Activated CD4-positive, alpha-beta T cell treated with anti-CD3 and anti-CD28 coated beads, Interleukin-2, amount 50 U/mL, for 24 hours (primary cell): Measurements from ENCODE around the gene NUDCD2.

Experiments used
- DNase-seq, 2 donors: peaks; one replicate each; pipeline ENCODE4 v3.0.0-alpha.2; 2020; ENCODE audit warnings: low read depth in 1 of 2, low spot score in 1 of 2

NUDCD2 gene

GRCh38 chr5:163459819-163460561 lies at the start of gene NUDCD2:
Gene NUDCD2, minus strand, starts transcription at chr5:163460102. Its CDS starts 52 bp downstream, at chr5:163460050.
- peak; percentile 94 to 95 for DNase-seq

DNA sequence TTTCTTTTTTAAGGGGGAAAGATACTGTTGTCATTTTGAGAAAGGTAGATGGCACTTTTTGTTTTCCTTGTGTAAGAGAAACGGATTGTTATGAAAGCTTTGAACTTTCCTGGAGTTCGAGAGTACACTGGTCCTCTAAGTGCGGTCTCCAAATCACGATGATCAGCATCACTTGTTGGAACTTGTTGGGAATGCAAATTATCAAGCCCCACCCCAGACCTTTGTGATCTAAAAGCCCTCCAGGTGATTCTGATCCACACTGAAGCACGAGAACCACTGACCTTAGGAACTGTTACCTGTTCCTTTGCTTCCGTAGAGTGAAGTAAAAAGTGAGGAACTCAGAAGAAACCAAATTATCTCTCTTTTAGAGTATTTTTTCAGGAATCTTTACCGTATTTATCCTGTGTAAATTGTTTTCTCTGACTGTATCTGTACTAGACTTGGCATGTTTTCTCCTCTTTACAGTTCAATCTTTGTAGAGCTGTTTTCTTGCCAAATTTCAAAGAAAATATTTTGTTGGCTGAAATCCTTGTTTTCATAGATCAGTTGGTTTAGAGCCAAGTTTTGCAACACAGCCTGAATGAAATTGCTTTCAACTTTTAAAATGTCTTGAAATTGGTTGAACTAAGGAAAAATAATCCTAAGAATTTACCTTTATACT lies 49.5 kb upstream of the NUDCD2 start:
- peak in 1 of 2 donors; percentile 5 for DNase-seq

GRCh38 chr5:163508753-163509152 lies 48.9 kb upstream of the NUDCD2 start:
- DNase-seq = no peak

DNA sequence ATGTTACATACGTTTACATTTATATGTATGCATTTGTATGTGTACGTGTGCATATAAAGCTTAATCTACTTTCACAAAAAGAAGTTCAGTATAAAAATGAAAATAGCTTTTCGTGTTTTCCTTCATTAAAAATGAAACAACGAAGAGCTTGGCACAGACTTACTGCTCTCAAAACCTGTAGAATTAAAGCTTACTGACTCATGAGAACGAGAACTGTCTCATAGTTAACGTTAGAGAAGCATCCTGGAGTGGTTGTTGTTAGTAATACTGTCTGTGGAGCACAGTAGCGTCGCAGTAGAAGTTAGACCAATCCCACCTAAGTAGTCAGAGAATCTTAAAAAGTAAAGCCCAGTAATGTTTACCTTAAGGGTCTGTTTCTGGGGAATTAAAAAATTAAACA lies 46.8 kb upstream of the NUDCD2 start:
- DNase-seq = peak in 1 of 2 donors; percentile 32

DNA sequence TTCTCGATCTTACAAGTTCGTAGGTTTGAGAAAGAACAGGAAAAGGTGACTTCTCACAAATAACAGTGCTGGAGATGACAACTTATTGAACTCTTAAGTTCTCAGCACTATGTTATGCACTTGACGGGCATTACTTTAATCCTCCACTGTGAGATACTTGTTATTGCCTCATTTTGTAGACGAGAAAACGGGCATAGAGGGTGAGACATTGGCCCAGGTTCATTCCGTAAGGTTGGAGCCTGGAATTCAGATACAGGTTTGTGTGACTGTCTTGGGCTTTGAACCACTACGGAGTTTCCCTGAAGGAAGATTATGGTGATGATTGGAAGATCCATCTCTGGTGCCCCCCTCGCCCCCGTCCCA lies 46.2 kb upstream of the NUDCD2 start:
- DNase-seq = no peak

GRCh38 chr5:163505368-163506094 lies 45.6 kb upstream of the NUDCD2 start, which contains the start of gene MAT2B:
Gene MAT2B, plus strand, starts transcription at chr5:163505619. Its CDS starts 68 bp downstream, at chr5:163505687.
- DNase-seq = peak; percentile 89 to 92

DNA sequence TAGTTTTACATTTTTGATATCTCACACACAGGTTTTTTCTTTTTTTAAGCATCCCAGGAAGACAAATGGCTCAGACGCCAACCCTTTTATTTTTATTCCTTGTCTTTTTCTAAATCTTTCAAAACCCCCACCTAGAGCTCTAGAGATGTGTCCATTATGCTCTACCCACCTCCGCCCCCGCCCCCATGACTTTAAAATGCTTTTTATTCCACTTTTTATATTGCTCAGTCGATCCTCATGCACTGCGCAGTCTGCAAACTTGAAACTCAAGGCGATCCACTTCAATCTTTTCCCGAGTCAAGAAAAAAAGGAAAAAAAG lies 45.1 kb upstream of the NUDCD2 start:
- peak in 1 of 2 donors; percentile 6 for DNase-seq

- DNase-seq = peak; percentile 19 to 39
Measured at GRCh38 chr5:163504079-163504931, 44.4 kb upstream of the NUDCD2 start.

- peak in 1 of 2 donors; percentile 33 for DNase-seq
Measured at GRCh38 chr5:163503106-163504078, 43.5 kb upstream of the NUDCD2 start.

DNA sequence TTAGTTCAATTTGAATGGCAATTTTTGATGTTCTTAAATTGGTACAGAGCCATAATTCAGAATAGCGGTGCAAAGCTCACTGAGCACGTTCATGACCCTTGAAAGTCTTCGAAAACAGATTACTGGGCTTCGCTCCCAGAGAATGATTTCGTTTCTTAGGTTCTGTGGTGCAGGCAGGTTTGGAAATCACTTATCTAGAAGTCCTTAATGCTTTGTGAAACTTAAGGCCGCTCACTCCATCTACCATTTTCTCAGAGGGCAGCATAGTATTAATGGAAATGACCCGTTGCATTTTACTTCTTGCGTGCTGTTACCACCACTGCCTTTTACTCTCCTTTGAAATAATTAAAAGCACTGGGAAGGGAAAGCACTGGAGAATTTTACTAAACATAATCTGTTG lies 42.6 kb upstream of the NUDCD2 start:
- DNase-seq = no peak

DNA sequence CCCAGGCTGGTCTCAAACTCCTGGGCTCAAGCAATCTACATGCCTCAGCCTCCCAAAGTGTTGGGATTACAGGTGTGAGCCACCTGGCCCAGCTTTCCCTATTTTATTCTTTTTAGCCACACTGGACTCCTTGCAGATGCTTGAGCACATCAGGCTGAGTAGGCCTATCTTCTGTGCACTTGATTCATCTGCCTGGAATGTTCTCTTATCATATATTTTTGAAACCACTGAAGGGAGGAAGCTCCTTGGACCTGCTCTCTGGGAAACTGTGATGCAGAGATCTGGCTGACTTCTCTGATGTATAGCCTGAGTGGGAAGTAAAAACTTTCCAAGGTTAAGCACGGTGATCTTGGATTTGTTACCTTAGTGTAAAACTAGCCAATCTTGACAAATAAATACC lies 39.0 kb upstream of the NUDCD2 start:
- no peak for DNase-seq

- DNase-seq = no peak
Measured at GRCh38 chr5:163497315-163497714, 37.4 kb upstream of the NUDCD2 start.

DNA sequence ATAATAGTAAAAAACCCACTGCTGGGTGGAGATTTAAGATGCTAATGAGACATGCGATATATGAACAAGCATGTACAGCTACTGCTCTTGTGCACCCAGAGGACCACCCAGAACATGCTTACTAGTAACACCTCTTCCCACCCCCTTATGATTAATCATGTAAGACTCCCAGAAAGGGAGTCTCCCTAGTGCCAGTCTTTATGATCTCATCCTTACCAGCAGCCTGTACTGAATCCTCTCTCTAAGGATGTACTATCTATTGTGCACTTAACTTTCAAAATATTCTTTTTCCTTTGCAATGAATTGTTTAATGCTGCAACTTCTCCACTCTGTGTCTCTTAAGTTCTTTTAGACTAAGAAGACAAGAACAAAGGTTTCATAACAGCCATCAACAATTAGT lies 36.4 kb upstream of the NUDCD2 start:
- no peak for DNase-seq

- DNase-seq = no peak
Measured at GRCh38 chr5:163489745-163490075, 29.8 kb upstream of the NUDCD2 start.

DNA sequence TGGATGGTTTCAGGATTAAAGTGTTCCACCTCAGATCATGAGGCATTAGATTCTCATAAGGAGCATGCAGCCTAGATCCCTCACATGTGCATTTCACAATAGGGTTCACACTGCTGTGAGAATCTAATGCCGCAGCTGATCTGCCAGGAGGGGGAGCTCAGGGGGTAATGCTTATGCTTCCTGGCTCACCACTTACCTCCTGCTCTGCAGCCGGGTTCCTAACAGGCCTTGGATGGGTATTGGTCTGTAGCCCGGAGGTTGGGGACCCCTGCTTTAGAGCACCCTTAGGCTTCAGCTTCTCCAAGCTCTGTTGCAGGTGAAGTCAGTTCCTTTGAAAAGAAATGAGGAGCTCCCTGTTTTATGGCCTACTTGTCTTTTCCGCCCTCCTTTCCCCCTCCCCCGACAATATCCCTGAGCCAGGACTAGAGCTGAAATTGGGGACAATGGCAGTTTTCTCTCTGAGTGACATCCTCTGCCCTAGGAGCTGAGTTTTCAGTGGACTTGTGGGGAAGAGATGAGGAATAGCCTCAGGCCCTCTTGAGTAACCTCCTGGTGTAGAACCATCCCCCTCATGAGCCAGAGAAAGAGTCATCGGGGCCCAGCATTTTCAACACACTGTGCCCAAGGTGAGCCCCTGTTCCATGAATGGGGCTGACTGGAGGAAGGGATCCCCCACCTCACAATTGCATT lies 29.3 kb upstream of the NUDCD2 start:
- DNase-seq = no peak

GRCh38 chr5:163478982-163479271 lies 19.0 kb upstream of the NUDCD2 start:
- no peak for DNase-seq

DNA sequence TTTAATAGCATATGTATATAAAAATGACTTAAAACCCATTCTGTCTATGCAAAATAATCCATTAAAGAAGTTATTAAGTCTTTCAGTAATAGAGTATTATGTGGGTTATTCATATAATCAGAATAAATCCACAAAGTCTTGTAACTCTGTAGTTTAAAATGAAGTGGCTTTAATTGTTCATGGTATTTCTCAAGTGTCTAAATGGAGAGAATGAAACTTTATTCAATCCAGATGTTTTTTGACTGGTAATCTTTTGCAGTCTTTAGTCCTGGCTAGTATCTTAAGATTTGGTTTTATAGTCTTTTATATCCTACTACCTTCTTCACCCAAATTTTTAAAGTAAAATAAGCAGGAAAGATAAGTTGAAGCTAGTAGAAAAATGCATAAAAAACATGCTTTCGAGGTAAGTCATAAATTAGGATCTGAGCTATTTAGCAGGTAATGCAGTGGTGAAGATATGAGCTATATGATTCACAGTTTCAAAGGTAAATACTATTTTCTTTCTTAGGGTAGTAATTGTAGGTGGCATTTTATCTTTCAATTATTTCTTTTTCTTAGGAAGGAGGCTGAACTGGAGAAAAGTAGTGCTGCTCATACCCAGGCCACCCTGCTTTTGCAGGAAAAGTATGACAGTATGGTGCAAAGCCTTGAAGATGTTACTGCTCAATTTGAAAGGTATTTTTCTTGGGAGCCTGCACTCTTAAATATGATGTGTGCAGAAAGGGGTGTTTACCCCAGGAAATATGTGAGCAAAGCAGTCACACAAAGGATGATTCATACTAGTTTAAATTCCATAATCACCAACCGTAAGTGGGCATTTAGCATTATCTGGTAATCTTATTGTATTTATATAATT lies 18.5 kb upstream of the NUDCD2 start:
- DNase-seq = no peak

- DNase-seq = no peak
Measured at GRCh38 chr5:163475411-163475810, 15.5 kb upstream of the NUDCD2 start.
